NCI-H510A treated with DMSO at 0.1 percent for 48 hours (cell line): ENCODE measurements around the gene MAPT.
"Not testable (repeated sequence)": the region's sequence is repeated elsewhere in the genome, so short reads cannot be mapped to it uniquely, and the experiment has no call there.

Experiments
- DNase-seq: peaks from one replicate; lab custom pipeline; 2025; lab: John Stamatoyannopoulos, UW

Gene MAPT

DNA sequence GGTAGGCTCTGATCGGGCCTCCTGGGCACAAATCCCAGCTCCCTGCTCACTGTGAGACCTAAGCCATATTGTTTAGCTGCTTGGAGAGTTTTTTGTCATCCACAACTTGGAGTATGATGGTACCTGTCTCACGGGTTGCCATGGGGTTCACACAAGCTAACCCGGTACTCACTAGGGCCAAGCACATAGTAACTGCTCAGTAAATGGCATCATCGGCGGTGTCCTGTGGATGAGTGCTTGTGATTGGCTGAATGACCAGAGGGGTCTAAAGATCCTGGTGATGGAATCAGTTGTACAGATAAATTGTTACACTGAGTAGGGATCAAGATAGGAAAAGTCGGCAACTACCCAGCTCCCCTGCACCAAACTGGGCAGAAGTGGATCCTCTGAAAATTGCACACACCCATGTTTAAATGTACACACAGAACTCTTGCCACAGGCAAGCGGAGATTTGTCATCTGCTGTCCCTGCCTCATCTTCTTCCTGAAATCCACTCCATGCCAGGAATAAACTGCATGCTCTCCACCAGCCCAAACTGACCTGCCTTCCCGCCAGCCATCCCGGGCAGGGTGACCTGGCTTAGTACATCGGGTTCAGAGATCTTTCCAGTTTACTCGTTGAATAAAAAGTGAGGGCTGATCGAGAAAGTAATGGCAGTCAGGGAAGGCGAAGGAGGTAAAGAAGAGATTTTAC is 6.5 kb downstream of the MAPT start:
- no peak for DNase-seq

DNA sequence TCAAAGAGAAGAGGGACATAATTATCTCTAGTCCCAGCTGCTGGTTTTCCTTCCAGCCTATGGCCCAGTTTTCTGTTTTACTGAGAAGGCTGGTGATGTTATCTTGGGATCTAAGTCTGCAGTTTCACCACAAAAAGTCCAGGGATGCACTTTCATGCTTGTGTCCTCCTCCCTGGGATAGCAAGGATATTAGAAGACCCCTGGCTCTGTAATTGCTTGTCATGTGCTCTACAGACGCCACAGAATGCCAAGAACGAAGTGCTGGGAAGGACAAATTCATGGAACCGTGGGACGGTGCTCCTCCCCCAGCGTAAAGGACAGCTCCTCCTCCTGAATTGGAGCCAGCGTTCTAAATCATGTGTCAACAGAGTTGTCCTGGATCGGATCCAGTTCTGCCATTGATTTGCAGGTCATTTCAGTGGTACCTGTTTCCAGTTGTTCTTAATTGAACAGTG is 8.6 kb downstream of the MAPT start:
- peak; percentile 26 for DNase-seq

DNA sequence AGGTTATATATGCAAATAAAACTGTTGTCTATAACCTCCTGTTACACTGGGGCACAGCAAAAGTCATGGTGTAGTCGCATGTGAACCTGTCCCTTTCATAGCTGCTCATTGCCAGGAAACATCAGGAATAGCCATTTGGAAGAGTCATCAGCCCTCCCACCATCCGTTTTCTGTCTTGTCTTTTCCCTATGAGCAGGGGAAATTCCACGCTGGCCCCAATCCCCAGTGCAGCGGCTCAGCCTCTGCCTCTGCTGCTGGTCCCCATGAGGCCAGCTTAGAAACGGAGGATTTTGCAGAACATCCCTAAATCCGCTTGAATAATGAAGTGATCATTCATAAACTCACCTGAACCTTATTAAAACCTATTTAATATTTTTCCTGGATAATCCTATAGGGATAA is 10.5 kb downstream of the MAPT start:
- no peak for DNase-seq

DNA sequence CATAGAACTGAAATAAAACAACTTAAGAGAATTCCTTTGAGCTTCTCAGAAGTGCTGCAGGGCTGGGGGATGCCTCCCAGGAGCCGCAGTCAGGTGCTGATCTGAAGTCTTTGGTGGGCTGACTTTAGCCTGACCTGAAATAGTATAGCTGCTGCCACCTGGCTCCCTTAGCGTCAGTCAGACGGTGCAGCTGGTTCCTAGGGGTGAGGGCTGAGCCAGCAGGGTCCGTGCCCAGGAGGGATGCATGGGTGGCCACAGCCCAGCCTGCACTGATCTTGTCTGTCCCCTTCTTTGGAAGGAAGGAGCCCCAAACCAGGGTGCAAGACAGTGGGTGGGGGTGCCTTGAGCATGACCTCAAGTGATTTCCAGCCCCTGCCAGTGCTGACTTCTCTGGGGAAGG is 11.5 kb downstream of the MAPT start:
- DNase-seq: no peak

DNA sequence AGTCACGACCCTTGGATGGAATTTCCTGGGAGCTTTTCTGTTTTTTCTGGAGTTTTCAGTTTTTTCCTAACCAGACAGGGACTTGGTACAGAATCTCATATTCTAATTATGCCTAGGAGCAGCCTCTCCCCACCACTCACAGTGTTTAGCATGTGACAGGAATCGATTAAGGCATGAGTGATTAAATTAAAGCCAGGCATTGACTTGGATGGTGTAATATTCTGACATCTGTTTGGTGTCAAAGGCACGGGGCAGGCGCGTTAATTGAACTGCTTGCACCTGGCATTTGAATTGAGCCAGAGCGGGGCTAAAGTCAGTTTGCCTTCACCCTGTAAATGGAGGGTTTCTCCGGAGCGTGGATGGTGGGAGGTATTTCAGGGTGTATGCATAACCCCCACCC is 11.9 kb downstream of the MAPT start:
- no peak for DNase-seq

DNA sequence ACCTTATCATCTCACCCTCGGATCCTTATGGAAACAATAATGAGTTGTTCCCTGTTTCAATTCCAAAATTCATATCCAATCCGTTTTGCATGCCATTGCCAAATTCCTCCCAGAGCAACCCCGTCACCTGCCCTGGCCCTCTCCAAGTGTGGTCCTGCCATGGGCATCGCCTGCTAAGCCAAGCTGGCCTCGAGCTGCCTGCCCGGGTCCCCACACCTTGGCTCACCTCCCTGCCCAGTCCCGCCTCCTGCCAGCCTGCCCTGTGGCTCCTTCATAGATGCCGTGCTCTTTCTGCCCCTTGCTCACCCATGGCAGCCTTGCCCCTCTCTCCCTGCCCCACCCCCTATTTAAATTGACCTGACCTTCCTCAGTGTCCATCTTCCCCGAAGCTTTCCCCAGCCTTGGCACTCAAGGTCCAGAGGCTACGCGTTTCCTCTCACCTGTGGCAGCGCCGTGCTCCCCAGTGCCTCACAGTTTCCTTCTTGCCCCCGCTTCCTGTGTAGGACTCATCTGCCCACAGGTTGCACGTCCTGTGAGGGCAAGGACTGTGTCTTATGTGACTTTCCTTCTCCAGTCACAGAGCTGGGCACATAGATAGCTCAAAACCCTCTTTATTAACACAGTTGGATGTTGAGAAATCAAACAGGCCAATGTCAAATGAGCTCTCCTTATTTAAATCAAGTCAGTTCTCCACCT is 12.7 kb downstream of the MAPT start:
- no peak for DNase-seq

DNA sequence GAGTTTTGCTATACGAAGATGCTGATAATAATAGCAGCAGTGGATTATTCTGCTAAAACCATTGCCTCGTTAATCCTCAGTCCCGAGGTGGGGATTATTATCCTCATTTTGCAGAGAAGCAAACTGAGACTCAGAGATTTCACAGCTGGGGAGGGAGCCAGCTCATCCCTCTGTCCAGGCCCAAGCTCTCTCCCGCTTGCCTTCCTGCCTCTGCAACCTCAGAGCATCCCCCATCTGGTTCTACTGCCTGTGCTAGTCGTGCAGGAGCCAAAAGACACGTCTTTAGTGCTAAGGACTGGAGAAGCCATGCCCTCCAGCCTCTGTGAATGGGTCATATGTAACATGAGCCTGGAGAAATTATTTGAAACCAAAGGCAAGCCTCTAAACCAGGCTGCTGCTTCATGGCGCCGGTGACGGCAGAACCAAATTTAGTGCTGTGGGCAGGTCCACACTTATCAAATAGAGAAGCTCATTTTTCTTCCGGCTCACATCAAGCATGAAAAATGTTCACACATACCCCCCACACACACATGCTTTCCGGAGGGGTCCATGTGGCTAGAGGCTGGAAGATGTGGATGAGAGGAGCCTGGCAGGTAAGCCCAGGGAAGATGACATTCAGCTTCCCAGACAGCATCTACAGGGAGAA is 13.5 kb downstream of the MAPT start:
- DNase-seq: peak; percentile 41

DNA sequence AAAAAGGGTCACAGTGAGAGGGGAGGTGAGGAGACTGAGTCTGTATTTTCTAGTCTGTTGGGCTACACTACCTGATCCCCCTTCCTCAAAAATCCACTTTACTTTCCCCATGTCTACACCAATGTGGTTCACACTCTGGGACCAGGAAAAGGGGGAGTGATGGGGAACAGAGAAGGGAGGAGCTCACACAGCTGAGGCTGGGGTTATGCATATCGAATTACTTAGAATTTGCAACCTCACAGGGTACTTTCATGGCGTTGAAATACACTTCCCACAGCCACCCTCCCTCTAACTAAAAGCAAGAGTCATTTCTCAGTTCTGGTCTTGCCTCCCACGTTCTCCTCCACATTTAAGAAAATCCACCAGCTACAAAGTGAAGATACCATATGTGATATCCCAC is 14.1 kb downstream of the MAPT start:
- DNase-seq: peak; percentile 41

DNA sequence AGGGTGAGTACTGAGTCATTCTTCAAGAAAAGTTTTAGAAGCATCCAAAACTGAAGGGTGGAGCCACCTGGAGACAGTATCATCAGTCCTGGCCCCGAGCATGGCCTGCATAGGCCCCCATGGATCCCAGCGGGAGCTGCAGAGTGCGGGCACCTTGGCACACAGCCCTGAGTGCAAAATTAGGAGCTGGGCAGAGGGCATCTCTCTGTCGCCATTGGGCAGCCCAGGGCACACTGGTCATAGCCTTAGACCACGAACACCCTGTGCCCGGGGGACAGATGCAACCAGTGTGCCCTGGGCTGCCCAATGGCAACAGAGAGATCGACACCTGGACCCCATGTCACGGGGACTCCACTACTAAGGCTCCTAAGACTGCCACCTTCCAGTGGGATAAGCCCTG is 14.6 kb downstream of the MAPT start:
- DNase-seq: no peak

DNA sequence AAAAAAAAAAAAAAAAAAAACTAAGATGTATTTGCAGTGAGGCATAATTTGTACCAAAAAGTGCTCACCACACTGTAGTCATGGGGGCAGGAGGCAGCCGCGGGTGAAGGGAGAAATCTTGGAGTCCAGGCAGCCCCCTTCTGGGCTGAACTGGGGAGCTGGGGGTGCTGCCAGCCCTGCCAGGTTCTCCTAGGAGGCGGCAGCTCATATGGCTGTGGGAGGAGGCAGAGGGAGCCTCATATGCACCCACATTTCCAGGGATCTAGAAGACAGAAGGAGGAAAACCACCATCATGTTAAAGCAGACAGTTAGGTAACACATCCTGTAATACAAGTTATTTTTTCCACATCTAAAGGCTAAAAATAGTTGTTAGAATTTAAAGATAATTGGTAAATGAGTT is 16.3 kb downstream of the MAPT start:
- no peak for DNase-seq

DNA sequence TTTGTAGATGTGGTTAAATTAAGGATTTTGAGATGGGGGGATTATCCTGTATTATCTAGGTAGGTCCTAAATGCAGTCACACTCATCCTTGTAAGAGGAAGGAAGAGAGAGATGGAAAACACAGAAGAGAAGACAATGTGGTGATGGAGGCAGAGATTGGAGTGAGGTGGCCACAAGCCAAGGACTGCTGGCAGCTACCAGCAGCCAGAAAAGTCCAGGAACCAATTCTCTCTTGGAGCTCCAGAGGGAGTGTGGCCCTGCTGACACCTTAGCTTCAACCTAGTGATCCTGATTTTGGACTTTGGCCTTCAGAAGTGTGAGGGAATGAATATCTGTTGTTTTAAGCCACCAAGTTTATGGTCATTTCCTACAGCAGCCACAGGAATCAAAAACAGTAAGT is 18.0 kb downstream of the MAPT start:
- DNase-seq: no peak

DNA sequence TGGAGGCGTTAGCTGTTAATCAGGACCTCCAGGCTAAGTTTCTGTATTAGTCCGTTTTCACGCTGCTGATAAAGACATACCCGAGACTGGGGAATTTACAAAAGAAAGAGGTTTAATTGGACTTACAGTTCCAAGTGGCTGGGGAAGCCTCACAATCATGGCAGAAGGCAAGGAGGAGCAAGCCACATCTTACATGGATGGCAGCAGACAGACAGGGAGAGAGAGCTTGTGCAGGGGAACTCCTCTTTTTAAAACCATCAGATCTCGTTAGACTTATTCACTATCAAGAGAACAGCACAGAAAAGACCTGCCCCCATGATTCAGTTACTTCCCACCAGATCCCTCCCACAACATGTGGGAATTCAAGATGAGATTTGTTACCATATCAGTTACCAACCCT is 18.7 kb downstream of the MAPT start:
- DNase-seq: not testable (repeated sequence)

DNA sequence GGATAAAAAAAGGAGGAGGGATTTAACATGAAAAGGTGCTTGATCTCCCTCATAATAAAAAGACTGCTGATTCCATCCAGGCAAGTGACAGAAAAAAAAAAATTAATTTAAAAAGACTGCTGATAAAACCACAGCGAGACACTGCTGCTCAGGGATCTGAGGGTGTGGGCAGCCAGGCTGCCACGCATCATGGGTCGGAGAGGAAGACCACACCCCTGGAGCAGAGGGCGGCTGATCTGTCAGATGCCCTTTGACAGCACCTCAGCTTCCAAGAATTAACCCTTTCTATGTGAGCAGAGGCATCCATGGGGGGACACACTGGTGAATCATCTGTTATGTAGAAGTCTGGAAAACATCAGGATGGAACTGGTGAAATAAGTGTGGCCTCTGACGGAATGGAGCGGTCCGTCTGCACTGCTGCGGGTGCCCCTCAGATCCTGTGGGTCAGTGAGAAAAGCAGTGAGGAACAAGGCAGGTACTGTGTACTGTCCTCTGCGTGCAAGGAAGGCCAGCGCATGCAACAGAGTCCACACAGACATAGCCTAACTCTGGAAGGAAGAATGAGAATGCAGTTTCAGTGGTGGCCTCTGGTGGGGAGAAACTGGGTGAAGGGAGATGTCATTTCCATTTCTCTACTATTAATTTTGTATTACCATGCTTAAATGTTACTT is 19.8 kb downstream of the MAPT start:
- DNase-seq: no peak

DNA sequence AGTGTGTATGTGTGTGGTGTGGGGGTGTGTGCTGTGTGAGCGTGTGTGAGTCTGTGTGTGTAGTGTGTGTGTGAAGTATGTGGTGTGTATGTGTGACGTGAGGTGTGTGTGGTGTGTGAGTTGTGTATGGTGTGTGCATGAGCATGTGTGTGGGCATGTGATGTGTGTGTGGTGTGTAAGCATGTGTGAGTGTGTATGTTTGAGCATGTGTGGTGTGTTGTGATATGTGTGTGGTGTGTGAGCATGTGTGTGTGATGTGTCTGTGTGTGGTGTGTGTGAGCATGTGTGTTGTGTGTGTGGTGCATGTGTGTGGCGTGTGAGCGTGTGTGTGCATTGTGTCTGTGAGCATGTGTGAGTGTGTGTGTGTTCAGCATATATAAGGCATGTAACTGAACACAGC is 20.9 kb downstream of the MAPT start:
- DNase-seq: no peak

DNA sequence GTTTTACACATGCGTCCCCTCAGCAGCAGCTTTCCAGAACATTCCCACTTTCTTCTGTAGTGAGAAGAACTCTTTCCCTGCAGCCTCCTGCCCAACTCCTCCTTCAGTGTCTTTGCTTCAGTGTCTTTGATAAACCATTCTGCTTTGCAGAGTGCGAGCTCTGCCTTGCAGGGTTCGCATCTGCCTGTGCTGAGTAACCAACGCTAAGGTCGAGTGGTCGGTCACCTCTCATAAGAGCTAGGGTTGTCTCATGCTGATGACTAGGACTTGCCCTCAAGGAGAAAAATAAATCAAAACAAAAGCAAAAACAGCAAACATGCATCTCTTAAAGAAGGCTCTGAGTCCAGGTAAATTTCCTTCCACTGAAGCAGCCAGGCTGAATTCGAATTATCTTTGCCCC is 22.7 kb downstream of the MAPT start:
- no peak for DNase-seq

DNA sequence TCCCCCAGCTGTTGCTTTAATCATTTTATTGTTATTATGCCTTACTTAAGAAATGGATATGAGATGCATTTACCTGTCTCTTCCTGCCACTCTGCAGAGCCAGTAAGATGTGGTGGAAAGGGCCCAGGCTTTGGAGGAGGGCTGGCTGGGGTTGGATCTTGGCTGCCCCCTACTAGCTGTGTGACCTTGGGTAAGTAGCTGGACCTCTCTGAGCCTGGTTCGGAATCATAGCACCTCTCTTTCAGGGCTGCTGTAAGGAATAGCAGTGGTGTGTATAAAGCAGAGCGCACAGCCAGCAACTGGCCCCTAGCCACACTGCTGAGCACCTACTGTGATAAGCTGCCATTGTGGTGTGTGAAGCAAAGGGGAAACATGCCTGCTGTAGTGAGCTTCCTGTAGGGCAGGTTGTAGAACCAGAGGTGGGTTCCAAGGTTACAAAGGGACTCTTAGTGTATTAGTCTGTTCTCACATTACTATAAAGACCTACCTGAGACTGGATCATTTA is 23.9 kb downstream of the MAPT start:
- DNase-seq: no peak

DNA sequence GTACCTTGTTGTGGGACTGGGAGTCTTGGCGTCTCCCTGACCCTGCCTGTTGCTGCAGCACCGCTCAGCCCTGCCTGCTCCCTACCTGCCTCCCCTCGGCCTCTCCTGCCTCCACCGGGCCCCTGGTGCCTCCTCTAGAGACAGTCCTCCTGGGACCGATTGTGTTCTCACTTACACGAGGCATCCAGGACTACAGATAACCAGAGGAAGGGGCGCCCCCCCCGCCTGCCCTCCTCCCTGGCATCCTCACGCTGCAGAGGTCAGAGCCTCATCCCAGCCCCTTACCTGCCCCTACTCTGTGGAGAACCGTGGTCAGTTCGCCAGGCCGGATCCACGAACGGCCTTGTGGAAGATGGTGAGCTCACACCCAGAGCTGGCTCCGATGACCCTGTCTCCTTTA is 24.8 kb downstream of the MAPT start:
- no peak for DNase-seq

DNA sequence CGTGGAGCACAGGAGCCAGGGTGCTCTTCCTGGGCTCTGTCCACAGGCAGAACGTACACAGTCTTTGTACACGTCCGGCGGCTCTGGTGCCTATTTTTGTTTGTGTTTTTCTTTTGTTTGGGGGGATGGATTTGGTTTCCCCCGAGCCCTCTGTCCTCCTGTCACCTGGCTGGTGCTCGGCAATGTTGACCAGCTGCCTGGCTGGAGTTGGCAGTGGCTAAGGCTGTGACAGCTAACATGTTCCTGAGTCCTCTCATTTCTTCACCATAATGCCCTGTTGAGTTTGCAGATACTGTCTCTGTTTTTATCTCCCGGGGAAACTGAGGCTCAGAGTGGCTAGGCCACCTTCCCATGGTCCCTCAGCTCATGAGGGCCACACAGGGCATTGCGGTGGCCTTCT is 25.7 kb downstream of the MAPT start:
- no peak for DNase-seq

DNA sequence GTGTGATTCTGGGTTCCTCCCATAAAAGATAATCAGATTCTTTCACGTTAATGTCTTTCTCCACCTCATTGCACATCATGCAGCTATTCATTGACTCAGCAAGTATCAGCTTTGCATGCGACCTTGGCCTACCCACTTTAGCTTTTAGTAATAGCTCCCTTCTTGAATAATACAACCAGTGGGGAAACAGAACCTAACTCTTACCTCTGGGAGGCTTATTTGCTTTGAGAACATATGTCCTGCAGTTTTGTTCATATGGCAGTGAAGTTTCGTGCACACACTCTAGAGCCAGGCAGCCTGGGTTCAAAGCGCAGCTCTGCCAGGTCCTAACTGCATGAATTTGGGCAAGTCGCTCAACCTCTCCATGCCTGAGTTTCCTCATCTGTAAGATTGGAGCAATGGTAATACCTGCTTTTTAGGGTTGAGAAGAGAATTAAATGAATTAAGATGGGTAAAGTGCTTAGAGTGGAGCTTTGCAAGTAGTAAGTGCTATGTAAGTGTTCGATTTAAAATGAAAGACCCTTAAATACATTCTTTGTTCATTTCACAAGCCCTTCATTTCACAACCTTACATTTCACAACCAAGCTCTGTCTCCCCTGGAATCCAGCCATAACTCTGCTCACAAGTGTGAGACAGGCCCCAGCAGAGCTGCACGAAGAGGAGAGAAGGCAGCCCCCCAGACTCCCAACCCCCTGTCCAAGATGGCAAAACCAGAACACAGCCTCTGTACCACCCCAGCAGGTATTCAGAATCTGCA is 29.3 kb downstream of the MAPT start:
- DNase-seq: no peak

DNA sequence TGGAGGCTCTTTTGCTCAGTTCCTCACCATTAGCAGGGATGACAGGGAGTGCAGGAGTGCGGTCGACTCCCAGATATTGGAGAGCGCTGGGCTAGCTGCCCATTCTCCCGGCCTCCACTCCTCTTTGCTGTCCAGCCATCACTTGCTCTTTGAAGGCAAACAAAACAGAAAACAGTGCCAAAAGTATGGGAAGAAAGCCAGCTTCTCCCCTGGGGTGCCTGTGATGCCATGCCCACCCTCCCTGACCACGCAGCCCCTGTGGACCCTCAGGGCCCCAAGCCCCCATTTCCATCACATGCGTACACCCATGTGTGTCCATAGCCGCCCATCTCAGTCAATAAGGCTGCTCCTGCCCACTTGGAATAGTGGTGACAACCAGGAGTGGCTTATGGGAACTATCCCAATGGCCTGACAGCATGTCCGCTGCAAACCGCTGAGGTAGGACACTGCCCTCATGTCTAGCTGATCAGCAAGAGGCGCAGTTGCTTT is 30.0 kb downstream of the MAPT start:
- no peak for DNase-seq

DNA sequence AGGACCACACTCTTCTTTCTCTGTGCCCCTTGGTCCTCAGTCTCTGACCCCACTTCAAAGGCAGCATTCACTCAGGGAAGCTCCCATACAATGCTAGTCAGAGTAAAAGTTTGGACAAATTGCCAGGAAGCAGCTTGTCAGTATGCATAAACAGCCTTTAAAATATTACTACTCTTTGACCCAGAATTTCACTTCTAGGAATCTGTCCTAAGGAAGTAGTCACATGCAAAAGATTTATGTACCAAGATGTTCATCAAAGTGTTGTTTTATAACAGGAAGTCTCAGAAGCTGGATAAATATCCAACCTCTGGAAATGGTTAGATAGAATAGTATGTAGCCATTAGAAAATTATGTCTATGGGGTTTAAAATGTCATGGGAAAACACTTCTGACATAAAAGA is 31.0 kb downstream of the MAPT start:
- no peak for DNase-seq

DNA sequence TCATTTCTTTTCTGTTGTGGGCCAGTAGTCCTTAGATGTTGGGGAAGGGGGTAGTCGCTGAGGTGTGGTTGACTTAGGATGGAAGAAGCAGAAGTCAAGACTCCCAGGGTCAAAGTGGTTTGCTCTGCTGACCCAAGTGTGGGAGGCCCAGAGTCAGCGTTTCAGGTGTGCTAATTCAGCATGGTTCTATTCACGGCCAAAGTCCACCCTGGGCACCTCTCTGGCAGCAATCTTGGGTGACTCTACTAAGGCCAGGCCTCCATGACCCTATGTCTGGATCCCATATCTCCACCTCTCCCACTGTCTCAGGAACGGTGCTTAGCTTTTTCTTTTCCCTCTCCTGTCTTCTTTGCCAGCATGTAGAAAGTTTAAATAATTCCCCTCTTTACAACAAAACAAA is 32.9 kb downstream of the MAPT start:
- DNase-seq: no peak
